ENCODE measurements around the gene IQGAP1. TPM values are rescaled to one million over a fixed set of nuclear protein-coding genes. Genes with fewer than 3 reads are reported as not detected.

Gene IQGAP1
- total RNA-seq, 1 experiment from 2014 or later: 72.4 TPM

- TF ChIP-seq CTCF (conservative IDR thresholded peaks at IDR 0.05): no peak
- Histone ChIP-seq H2BK15ac (ENCODE audit: low read depth, low read length) (no peak overlapping the region), H4K91ac (ENCODE audit: insufficient read length, low read depth, low read length) (no peak overlapping the region), H3K4me2 (ENCODE audit: insufficient read depth, insufficient read length, low read length) (no peak overlapping the region), H4K20me1 (ENCODE audit: control insufficient read depth, insufficient read depth, insufficient read length) (no peaks in the 10 kb centered on the region), H3K27me3 (ENCODE audit: insufficient read depth, low read length) (no peaks in the 10 kb centered on the region), H4K5ac (ENCODE audit: insufficient read length, low read depth, low read length) (no peak overlapping the region), H3K56ac (ENCODE audit: insufficient read length, low read depth, low read length) (no peak overlapping the region), H2BK20ac (ENCODE audit: low read depth, low read length, poor library complexity, severe bottlenecking) (no peak overlapping the region), H3K23ac (ENCODE audit: insufficient read length, low read depth, low read length) (no peak overlapping the region), H3K23me2 (ENCODE audit: insufficient read length, low read depth, low read length, poor library complexity, severe bottlenecking) (peaks cover 3% of the 10 kb centered on the region), H4K8ac (replicated peaks; ENCODE audit: insufficient read length, low read depth, low read length) (no peak overlapping the region), H3K14ac (ENCODE audit: insufficient read depth, low read length) (no peak overlapping the region), H2BK5ac (ENCODE audit: insufficient read length, low read length) (no peak overlapping the region), H3K9ac (ENCODE audit: extremely low read depth, insufficient read length, low read length) (no peak overlapping the region), H3K4me1 (ENCODE audit: insufficient read depth, low read length) (no peaks in the 10 kb centered on the region; the same call in 1 of the 2 replicates), H3K4ac (ENCODE audit: low read depth, low read length) (no peak overlapping the region), H2AFZ (ENCODE audit: low read length) (no peak overlapping the region), H3K27ac (ENCODE audit: insufficient read length, low read depth, low read length) (no peak overlapping the region), H3K9me3 (ENCODE audit: control insufficient read depth, low read depth, low read length) (no peaks in the 10 kb centered on the region), H3K18ac (ENCODE audit: insufficient read length, low read depth, low read length) (no peak overlapping the region), H3K79me1 (ENCODE audit: insufficient read depth, low read depth, low read length, poor library complexity, severe bottlenecking) (no peaks in the 10 kb centered on the region), H3K79me2 (ENCODE audit: insufficient read depth, low read length) (no peaks in the 10 kb centered on the region), H2BK12ac (ENCODE audit: insufficient read length, low read depth, low read length) (no peak overlapping the region), H2AK5ac (ENCODE audit: insufficient read length, low read length) (no peak overlapping the region), H3T11ph (ENCODE audit: low read length) (no peak overlapping the region), H2BK120ac (ENCODE audit: low read depth, low read length, poor library complexity, severe bottlenecking) (no peak overlapping the region)
- no peak for DNase-seq
- Mint-ChIP-seq H3K9me3 (no peaks in the 10 kb centered on the region), H3K27me3 (ENCODE audit: low read depth) (no peaks in the 10 kb centered on the region), H3K4me3 (no peak overlapping the region), H3K36me3 (ENCODE audit: insufficient read depth in 1 of 3, low read depth in 3 of 3) (peaks cover 0 to 6% (median 0%) of the 10 kb centered on the region in 3 experiments; a peak in 5 of 7 replicates), H3K4me1 (peaks cover 12 to 15% of the 10 kb centered on the region in 2 experiments), H3K27ac (peak overlapping the region in 2 of 3 experiments; percentile 39 to 44; a peak in 3 of 7 replicates)
- WGBS (ENCODE audit: extremely low coverage, insufficient read length, low lambda C conversion rate): no CpG with 5 or more reads among the region's 14 CpGs
Observed at GRCh38 chr15:90360746-90361145, 27.3 kb upstream of the IQGAP1 start.

Measured in H9 (cell line).